ENCODE measurements around the gene HAAO.

DNA sequence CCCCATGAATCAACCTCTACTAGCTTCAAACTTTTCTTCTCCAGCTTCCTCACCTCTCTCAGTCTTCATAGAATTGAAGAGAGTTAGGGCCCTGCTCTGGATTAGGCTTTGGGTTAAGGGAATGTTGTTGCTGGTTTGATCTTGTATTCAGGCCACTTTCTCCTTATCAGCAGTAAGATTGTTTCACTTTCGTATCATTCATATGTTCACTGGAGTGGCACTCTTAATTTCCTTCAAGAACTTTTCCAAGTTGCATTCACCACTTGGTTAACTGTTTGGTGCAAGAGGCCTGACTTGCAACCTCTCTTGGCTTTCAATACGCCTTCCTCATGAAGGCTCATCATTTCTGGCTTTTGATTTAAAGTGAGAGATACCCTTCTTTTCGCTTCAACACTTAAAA, 51.2 kb downstream of the HAAO start:
- TF ChIP-seq, protein P1, sequence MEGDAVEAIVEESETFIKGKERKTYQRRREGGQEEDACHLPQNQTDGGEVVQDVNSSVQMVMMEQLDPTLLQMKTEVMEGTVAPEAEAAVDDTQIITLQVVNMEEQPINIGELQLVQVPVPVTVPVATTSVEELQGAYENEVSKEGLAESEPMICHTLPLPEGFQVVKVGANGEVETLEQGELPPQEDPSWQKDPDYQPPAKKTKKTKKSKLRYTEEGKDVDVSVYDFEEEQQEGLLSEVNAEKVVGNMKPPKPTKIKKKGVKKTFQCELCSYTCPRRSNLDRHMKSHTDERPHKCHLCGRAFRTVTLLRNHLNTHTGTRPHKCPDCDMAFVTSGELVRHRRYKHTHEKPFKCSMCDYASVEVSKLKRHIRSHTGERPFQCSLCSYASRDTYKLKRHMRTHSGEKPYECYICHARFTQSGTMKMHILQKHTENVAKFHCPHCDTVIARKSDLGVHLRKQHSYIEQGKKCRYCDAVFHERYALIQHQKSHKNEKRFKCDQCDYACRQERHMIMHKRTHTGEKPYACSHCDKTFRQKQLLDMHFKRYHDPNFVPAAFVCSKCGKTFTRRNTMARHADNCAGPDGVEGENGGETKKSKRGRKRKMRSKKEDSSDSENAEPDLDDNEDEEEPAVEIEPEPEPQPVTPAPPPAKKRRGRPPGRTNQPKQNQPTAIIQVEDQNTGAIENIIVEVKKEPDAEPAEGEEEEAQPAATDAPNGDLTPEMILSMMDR (IDR thresholded peaks at IDR 0.05) = no peak
- TF ChIP-seq EP300 (IDR thresholded peaks at IDR 0.05) = no peak

Measured in ovary (tissue), 3 donors.